Keratinocyte (primary cell): Measurements from ENCODE around the gene GOLGA6L2. TPM values are rescaled to one million over a fixed set of nuclear protein-coding genes. Genes with fewer than 3 reads are reported as not detected.

Source experiments
- DNase-seq: peaks from one replicate; pipeline ENCODE4 v3.0.0-alpha.2; 2011; ENCODE audit warnings: low read depth, missing footprints, low spot score
- FAIRE-seq: peaks from 2 replicates; lab custom pipeline; 2011; peaks lifted over from hg19 to GRCh38; lab: Jason Lieb, UNC
- H2AFZ ChIP-seq: 2 replicates; pipeline ENCODE4 v1.6.0; 2012; ENCODE audit warnings: low read length, control low read depth, inconsistent platforms; ENCODE audit not compliant: control insufficient read depth
- H3K27ac ChIP-seq: 2 replicates; pipeline ENCODE4 v1.5.1; 2011; ENCODE audit warnings: low read length; ENCODE audit not compliant: control insufficient read depth, insufficient read depth
- H3K27me3 ChIP-seq: 3 replicates; pipeline ENCODE4 v1.6.0; 2011; ENCODE audit warnings: low read length; ENCODE audit not compliant: control insufficient read depth, insufficient read depth; ENCODE audit errors: extremely low read depth
- H3K36me3 ChIP-seq, 2 experiments: 2 replicates in 1 of 2; 3 replicates in 1 of 2; pipeline ENCODE4 v1.5.1; 2011; ENCODE audit warnings: low read length in 2 of 2, mild to moderate bottlenecking in 1 of 2; ENCODE audit not compliant: control insufficient read depth in 2 of 2, insufficient read depth in 2 of 2; ENCODE audit errors: extremely low read depth in 1 of 2
- H3K4me1 ChIP-seq: 3 replicates; pipeline ENCODE4 v1.5.1; 2011; ENCODE audit warnings: low read length; ENCODE audit not compliant: control insufficient read depth, insufficient read depth; ENCODE audit errors: extremely low read depth
- H3K4me2 ChIP-seq: 3 replicates; pipeline ENCODE4 v1.6.0; 2011; ENCODE audit warnings: low read depth, low read length; ENCODE audit not compliant: control insufficient read depth, insufficient read depth; ENCODE audit errors: extremely low read depth
- H3K4me3 ChIP-seq, 3 experiments: fragments of 200-600 bp in 1 of 3; sonication (generic) in 1 of 3; 2 replicates in 2 of 3; 3 replicates in 1 of 3; pipeline ENCODE4 v1.5.1; 2011 to 2016; ENCODE audit warnings: low read length in 3 of 3, mild to moderate bottlenecking in 3 of 3, control low read depth in 2 of 3, inconsistent platforms in 1 of 3, low read depth in 1 of 3, mixed read lengths in 1 of 3, mixed run types in 1 of 3, moderate library complexity in 1 of 3; ENCODE audit not compliant: control insufficient read depth in 2 of 3, insufficient read depth in 2 of 3; ENCODE audit errors: extremely low read depth in 1 of 3
- H3K79me2 ChIP-seq: 2 replicates; pipeline ENCODE4 v1.6.0; 2012; ENCODE audit warnings: low read length; ENCODE audit not compliant: control insufficient read depth, insufficient read depth
- H3K9ac ChIP-seq: 3 replicates; pipeline ENCODE4 v1.6.0; 2011; ENCODE audit warnings: low read length; ENCODE audit not compliant: control insufficient read depth, insufficient read depth; ENCODE audit errors: extremely low read depth
- H3K9me1 ChIP-seq: 3 replicates; pipeline ENCODE4 v1.6.0; 2011; ENCODE audit warnings: low read length; ENCODE audit not compliant: control insufficient read depth, insufficient read depth; ENCODE audit errors: extremely low read depth
- H3K9me3 ChIP-seq: 2 replicates; pipeline ENCODE4 v1.5.1; 2012; ENCODE audit warnings: low read depth, low read length; ENCODE audit not compliant: control insufficient read depth
- H4K20me1 ChIP-seq: 3 replicates; pipeline ENCODE4 v1.6.0; 2011; ENCODE audit warnings: low read length; ENCODE audit not compliant: control insufficient read depth, insufficient read depth; ENCODE audit errors: extremely low read depth
- EZH2 ChIP-seq: IDR thresholded peaks from one replicate; pipeline ENCODE4 v1.6.1; 2012; ENCODE audit warnings: inconsistent platforms, mild to moderate bottlenecking, low read length, moderate library complexity
- dilution Hi-C: fragments of 300-500 bp; cut with MboI; formaldehyde crosslinking; loops from one replicate; pipeline ENCODE4 v1.7.0; 2020; ENCODE audit warnings: low sequenced_read_pairs; ENCODE audit not compliant: extremely low pct_ligation_motif_present
- polyA plus RNA-seq, 5 experiments: library from polyadenylated mRNA; depleted of rRNA in 3 of 5; stranded (reverse) in 3 of 5; stranded (forward) in 1 of 5; unstranded in 1 of 5; fragments of >200 nt; gene quantifications; 1 replicate in 1 of 5; 2 replicates in 3 of 5; 3 replicates in 1 of 5; pipeline versions ENCODE4 v1.2.1 to v1.2.3, GENCODE V29; 2011 to 2012; ENCODE audit warnings: missing spikeins in 2 of 5, low read depth in 1 of 5, low replicate concordance in 1 of 5
- TF ChIP-seq, protein P1 (sequence below), 3 experiments: IDR thresholded peaks in 1 of 3; conservative IDR thresholded peaks in 1 of 3; optimal IDR thresholded peaks in 1 of 3; 2 replicates in 2 of 3; 3 replicates in 1 of 3; pipeline versions ENCODE3 to v1.5.1; 2011; ENCODE audit warnings: low read length in 3 of 3, mild to moderate bottlenecking in 3 of 3, moderate library complexity in 2 of 3, control low read depth in 1 of 3, inconsistent platforms in 1 of 3; ENCODE audit not compliant: insufficient read depth in 2 of 3; ENCODE audit errors: extremely low read depth in 1 of 3

The GOLGA6L2 gene
- polyA plus RNA-seq, 1 donor (not counting 4 experiments of a cell fraction or from before 2014, with no cell fraction given): not detected

DNA sequence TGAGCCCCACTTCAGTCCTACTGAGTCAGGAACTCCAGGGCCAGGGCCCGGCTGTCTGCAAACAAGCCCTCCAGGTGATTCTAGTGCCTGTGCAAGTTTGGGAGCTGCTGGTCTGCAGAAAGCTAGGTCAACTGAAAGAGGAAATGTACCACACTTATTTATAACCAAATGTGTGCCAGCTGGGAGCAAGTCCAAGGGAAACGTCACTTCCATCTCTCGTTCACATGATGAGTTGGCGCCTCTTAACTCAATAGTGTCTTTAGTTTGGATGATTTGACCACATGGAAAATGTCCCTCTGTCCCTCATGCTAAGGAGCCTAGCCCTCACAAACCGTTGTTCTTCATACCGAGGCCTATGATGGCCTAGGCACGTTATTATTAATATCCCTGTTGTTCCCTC lies 49.3 kb downstream of the GOLGA6L2 start:
- no peaks in the 10 kb centered on the region for H3K9me1 ChIP-seq
- no peak overlapping the region for H3K9ac ChIP-seq
- dilution Hi-C loops: no loop called here
- TF ChIP-seq EZH2: no peak
- TF ChIP-seq, protein P1, sequence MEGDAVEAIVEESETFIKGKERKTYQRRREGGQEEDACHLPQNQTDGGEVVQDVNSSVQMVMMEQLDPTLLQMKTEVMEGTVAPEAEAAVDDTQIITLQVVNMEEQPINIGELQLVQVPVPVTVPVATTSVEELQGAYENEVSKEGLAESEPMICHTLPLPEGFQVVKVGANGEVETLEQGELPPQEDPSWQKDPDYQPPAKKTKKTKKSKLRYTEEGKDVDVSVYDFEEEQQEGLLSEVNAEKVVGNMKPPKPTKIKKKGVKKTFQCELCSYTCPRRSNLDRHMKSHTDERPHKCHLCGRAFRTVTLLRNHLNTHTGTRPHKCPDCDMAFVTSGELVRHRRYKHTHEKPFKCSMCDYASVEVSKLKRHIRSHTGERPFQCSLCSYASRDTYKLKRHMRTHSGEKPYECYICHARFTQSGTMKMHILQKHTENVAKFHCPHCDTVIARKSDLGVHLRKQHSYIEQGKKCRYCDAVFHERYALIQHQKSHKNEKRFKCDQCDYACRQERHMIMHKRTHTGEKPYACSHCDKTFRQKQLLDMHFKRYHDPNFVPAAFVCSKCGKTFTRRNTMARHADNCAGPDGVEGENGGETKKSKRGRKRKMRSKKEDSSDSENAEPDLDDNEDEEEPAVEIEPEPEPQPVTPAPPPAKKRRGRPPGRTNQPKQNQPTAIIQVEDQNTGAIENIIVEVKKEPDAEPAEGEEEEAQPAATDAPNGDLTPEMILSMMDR (optimal IDR thresholded peaks at IDR 0.05 in 1 of 3, IDR thresholded peaks at IDR 0.05 in 1 of 3, conservative IDR thresholded peaks at IDR 0.05 in 1 of 3; ENCODE audit: extremely low read depth in 1 of 3, insufficient read depth in 2 of 3, low read length in 3 of 3): no peak
- DNase-seq: no peak
- H3K4me3 ChIP-seq: no peak overlapping the region
- H3K79me2 ChIP-seq: no peaks in the 10 kb centered on the region
- no peaks in the 10 kb centered on the region for H3K27me3 ChIP-seq
- H3K9me3 ChIP-seq: peaks cover 2% of the 10 kb centered on the region
- no peak overlapping the region for H2AFZ ChIP-seq
- no peaks in the 10 kb centered on the region for H4K20me1 ChIP-seq
- H3K27ac ChIP-seq: no peak overlapping the region
- FAIRE-seq: no peak
- no peaks in the 10 kb centered on the region for H3K36me3 ChIP-seq
- no peaks in the 10 kb centered on the region for H3K4me1 ChIP-seq
- H3K4me2 ChIP-seq: no peak overlapping the region

DNA sequence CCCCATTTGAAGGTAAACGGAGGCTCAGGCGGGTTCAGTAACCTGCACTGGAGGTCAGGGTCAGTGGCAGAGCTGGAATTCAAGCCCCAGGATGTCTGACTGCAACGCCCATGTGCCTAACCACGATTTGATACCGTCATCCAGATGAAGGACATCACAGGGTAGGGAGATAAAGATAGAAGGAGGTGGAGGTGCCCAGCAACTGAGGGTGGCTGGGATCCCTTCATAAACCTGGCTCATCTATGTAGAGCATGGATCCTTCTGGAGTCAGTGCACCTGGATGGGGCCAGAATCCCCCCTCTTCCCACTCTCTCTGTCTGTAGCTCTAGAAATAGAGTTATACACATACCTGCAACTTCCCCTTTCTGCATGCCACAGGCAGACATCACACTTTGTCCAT lies 51.2 kb downstream of the GOLGA6L2 start:
- Histone ChIP-seq H3K9ac (no peak overlapping the region), H3K9me1 (no peaks in the 10 kb centered on the region), H3K27me3 (no peaks in the 10 kb centered on the region), H3K27ac (no peak overlapping the region), H3K4me2 (no peak overlapping the region), H2AFZ (no peak overlapping the region), H3K9me3 (no peaks in the 10 kb centered on the region), H3K36me3 (no peaks in the 10 kb centered on the region), H3K79me2 (no peaks in the 10 kb centered on the region), H3K4me1 (no peaks in the 10 kb centered on the region), H4K20me1 (no peaks in the 10 kb centered on the region), H3K4me3 (no peak overlapping the region)
- no peak for FAIRE-seq
- DNase-seq: no peak
- dilution Hi-C loops: no loop called here
- TF ChIP-seq, protein P1 (optimal IDR thresholded peaks at IDR 0.05 in 1 of 3, IDR thresholded peaks at IDR 0.05 in 1 of 3, conservative IDR thresholded peaks at IDR 0.05 in 1 of 3; ENCODE audit: extremely low read depth in 1 of 3, insufficient read depth in 2 of 3, low read length in 3 of 3): no peak
- TF ChIP-seq EZH2: no peak
